Ovary (tissue), 9 donors: ENCODE data around the gene EBF3. TPM values are rescaled to one million over a fixed set of nuclear protein-coding genes. Genes with fewer than 3 reads are reported as not detected.

Source experiments
- DNase-seq, 5 donors: peaks; one replicate each; pipeline ENCODE4 v3.0.0-alpha.2; 2019 to 2020
- H3K27ac ChIP-seq, 2 donors: fragments of 200-600 bp; one replicate each; pipeline versions ENCODE4 v1.5.1 to v1.8.0; 2019 to 2022
- H3K27me3 ChIP-seq: fragments of 200-600 bp; one replicate; pipeline ENCODE4 v1.8.0; 2022
- H3K36me3 ChIP-seq: fragments of 200-600 bp; sonication (generic); one replicate; pipeline ENCODE4 v1.5.1; 2019
- H3K4me1 ChIP-seq: one replicate; pipeline ENCODE4 v1.8.1; 2013; ENCODE audit warnings: mild to moderate bottlenecking, moderate library complexity; ENCODE audit not compliant: insufficient read depth
- H3K4me3 ChIP-seq: fragments of 200-600 bp; sonication (generic); one replicate; pipeline ENCODE4 v1.5.1; 2017
- H3K9me3 ChIP-seq, 2 donors: fragments of 200-600 bp in 1 of 2; sonication (generic) in 1 of 2; one replicate each; pipeline versions ENCODE4 v1.5.1 to v1.8.1; 2013 to 2019; ENCODE audit warnings: mild to moderate bottlenecking in 1 of 2, moderate library complexity in 1 of 2
- CTCF ChIP-seq, 3 donors: fragments of 450-650 bp in 2 of 3; fragments of 200-600 bp in 1 of 3; IDR thresholded peaks; one replicate each; pipeline versions ENCODE4 v1.5.1 to v1.8.0; 2016 to 2022; ENCODE audit warnings: antibody characterized with exemption in 3 of 3, mild to moderate bottlenecking in 1 of 3
- EP300 ChIP-seq: sonication (generic); formaldehyde crosslinking; IDR thresholded peaks from one replicate; pipeline ENCODE4 v1.6.1; 2017; ENCODE audit warnings: antibody characterized with exemption
- POLR2A ChIP-seq: fragments of 450-650 bp; IDR thresholded peaks from one replicate; pipeline ENCODE4 v1.6.1; 2017; ENCODE audit warnings: antibody characterized with exemption, mild to moderate bottlenecking, moderate library complexity
- WGBS, 3 donors: extraction: QIAGEN DNeasy Blood & Tissue Kit in 1 of 3; methylation state at CpG; one replicate each; pipeline versions ENCODE4 v1.1.5 to v1.1.7; 2013 to 2017; 5-methylcytosine and 5-hydroxymethylcytosine counted together
- intact Hi-C, 4 donors: fragments of 100-400 bp; cut with DNase I; formaldehyde crosslinking; loops; one replicate each; pipeline versions ENCODE4 v1.11.0 to v1.15.1; 2022 to 2023
- polyA plus RNA-seq, 2 donors: library from polyadenylated mRNA; stranded (reverse); fragments of 200-250 nt in 1 of 2; fragments of 350-450 nt in 1 of 2; fragmentation: Illumina TruSeq in 1 of 2; extraction: RNeasy Lipid Tissue Mini Kit (QIAGEN cat#74804) in 1 of 2; gene quantifications; one replicate each; pipeline ENCODE4 v1.2.3, GENCODE V29; 2013 to 2014
- total RNA-seq, 7 donors: library from RNA; depleted of rRNA in 2 of 7; stranded (reverse); fragments of >200 nt in 2 of 7; fragmentation: NEBNext Ultra II Directional in 3 of 7; extraction: Animal tissue kit (Norgen Biotek cat#: 25700) in 3 of 7; gene quantifications; one replicate each; pipeline versions ENCODE4 v1.1.0 to v1.2.4, GENCODE V29; 2016 to 2023
- donor health status: DM: no; HTN: no; CAD: no; lungs with moderate emphysema.
- donor health status: DM: no; HTN: no; CAD: no.
- donor health status: Bipolar disorder and iron deficiency.
- donor health status: DM: yes; HTN: yes; CAD: no.
- donor health status: DM: no; HTN: no; CAD: no.
- donor health status: DM: yes; HTN: yes; CAD: no.

The EBF3 gene
- total and polyA plus RNA-seq, 9 donors = 0.15 to 3.6 (median 0.79) TPM

- no peak for DNase-seq
- intact Hi-C loops = no loop called here
- WGBS, 3 donors = 42 to 64% (median 43%) methylated on average over 14 to 15 of the region's 15 CpGs
- Histone ChIP-seq H3K4me1 (no peaks in the 10 kb centered on the region), H3K4me3 (no peak overlapping the region), H3K9me3 (no peaks in the 10 kb centered on the region), H3K27ac (no peak overlapping the region), H3K36me3 (no peaks in the 10 kb centered on the region), H3K27me3 (no peaks in the 10 kb centered on the region)
- TF ChIP-seq POLR2A = no peak
- no peak for TF ChIP-seq EP300
- no peak for TF ChIP-seq CTCF (IDR thresholded peaks at IDR 0.05)
Observed at GRCh38 chr10:129863201-129863663, 100.8 kb downstream of the EBF3 start.

- no peak for DNase-seq
Observed at GRCh38 chr10:129861776-129862531, 102.1 kb downstream of the EBF3 start.

GRCh38 chr10:129860396-129860795 is 103.7 kb downstream of the EBF3 start:
- no peak overlapping the region for H3K4me3 ChIP-seq
- H3K27ac ChIP-seq = no peak overlapping the region
- TF ChIP-seq EP300 = no peak
- TF ChIP-seq CTCF (IDR thresholded peaks at IDR 0.05) = no peak
- no peak for TF ChIP-seq POLR2A
- no peaks in the 10 kb centered on the region for H3K27me3 ChIP-seq
- H3K9me3 ChIP-seq = no peaks in the 10 kb centered on the region
- H3K36me3 ChIP-seq = no peaks in the 10 kb centered on the region
- 74 to 92% (median 80%) methylated on average over 9 of the region's 9 CpGs for WGBS, 3 donors
- no peak for DNase-seq
- no peaks in the 10 kb centered on the region for H3K4me1 ChIP-seq
- intact Hi-C loops = no loop called here

More at GRCh38 chr10:129861776-129862531, 102.1 kb downstream of the EBF3 start:
- TF ChIP-seq CTCF (IDR thresholded peaks at IDR 0.05) = no peak
- WGBS, 3 donors = 84 to 89% (median 86%) methylated on average over 22 of the region's 22 CpGs
- Histone ChIP-seq H3K36me3 (no peaks in the 10 kb centered on the region), H3K9me3 (no peaks in the 10 kb centered on the region), H3K27ac (no peak overlapping the region), H3K4me3 (no peak overlapping the region), H3K4me1 (no peaks in the 10 kb centered on the region), H3K27me3 (no peaks in the 10 kb centered on the region)
- intact Hi-C loops = no loop called here

- no peak for TF ChIP-seq POLR2A
- no peak overlapping the region for H3K27ac ChIP-seq
- no peak overlapping the region for H3K4me3 ChIP-seq
- no peaks in the 10 kb centered on the region for H3K4me1 ChIP-seq
- H3K9me3 ChIP-seq = no peaks in the 10 kb centered on the region
- WGBS, 3 donors = 87 to 91% (median 88%) methylated on average over 7 of the region's 7 CpGs
- intact Hi-C loops = no loop called here
- H3K27me3 ChIP-seq = no peaks in the 10 kb centered on the region
- no peak for DNase-seq
- no peaks in the 10 kb centered on the region for H3K36me3 ChIP-seq
Observed at GRCh38 chr10:129859536-129859935, 104.5 kb downstream of the EBF3 start.

- Histone ChIP-seq H3K4me1 (no peaks in the 10 kb centered on the region), H3K36me3 (no peaks in the 10 kb centered on the region), H3K27me3 (no peaks in the 10 kb centered on the region), H3K4me3 (no peak overlapping the region), H3K9me3 (no peaks in the 10 kb centered on the region), H3K27ac (no peak overlapping the region)
- no peak for DNase-seq
- intact Hi-C loops = no loop called here
- WGBS, 3 donors = 93 to 96% (median 93%) methylated on average over 19 of the region's 19 CpGs
- no peak for TF ChIP-seq POLR2A
- TF ChIP-seq CTCF (IDR thresholded peaks at IDR 0.05) = no peak
- no peak for TF ChIP-seq EP300
Observed at GRCh38 chr10:129857242-129857960, 106.7 kb downstream of the EBF3 start.
